IMR-90 (cell line): ENCODE data around the gene CTNS. TPM values are rescaled to one million over a fixed set of nuclear protein-coding genes. Genes with fewer than 3 reads are reported as not detected.

Source experiments
- ATAC-seq: fragments of 200-7000 bp; cut with Tn5 transposase; 2 replicates; pipeline ENCODE4 v1.9.1; 2020; ENCODE audit warnings: low read depth, mild to moderate bottlenecking, moderate library complexity
- BruUV-seq: library from RNA; stranded (reverse); fragments of 400-500 nt; replicated peaks from 2 replicates; lab custom pipeline; 2021; lab: Mats Ljungman, UMichigan
- CTCF ChIA-PET: fragments of 300-600 bp; formaldehyde crosslinking; extraction: SDS; loops from one replicate; lab custom pipeline; 2021; ENCODE audit warnings: antibody characterized with exemption; lab: Yijun Ruan, JAX
- POLR2A ChIA-PET: fragments of 300-600 bp; sonication (Branson Sonifier 250); formaldehyde crosslinking; loops from one replicate; lab custom pipeline; 2022; ENCODE audit warnings: antibody characterized with exemption; ENCODE audit not compliant: unreplicated experiment; lab: Charles Lee
- DNase-seq: peaks from one replicate; pipeline ENCODE4 v3.0.0; 2013
- H2AFZ ChIP-seq: replicated peaks from 2 replicates; pipeline ENCODE3; 2013; ENCODE audit warnings: low read length, mild to moderate bottlenecking; ENCODE audit not compliant: poor library complexity
- H2AK5ac ChIP-seq: 2 replicates; pipeline ENCODE4 v1.6.1; 2013; ENCODE audit warnings: low read depth, low read length, inconsistent platforms
- H2AK9ac ChIP-seq: replicated peaks from 2 replicates; pipeline ENCODE3; 2013; ENCODE audit warnings: mild to moderate bottlenecking, low read depth, low read length, moderate library complexity; ENCODE audit not compliant: poor library complexity
- H2BK120ac ChIP-seq: 2 replicates; pipeline ENCODE4 v1.6.1; 2013; ENCODE audit warnings: low read depth, low read length, inconsistent platforms
- H2BK15ac ChIP-seq: 3 replicates; pipeline ENCODE4 v1.6.1; 2013; ENCODE audit warnings: low read depth, low read length, inconsistent platforms
- H2BK20ac ChIP-seq: 2 replicates; pipeline ENCODE4 v1.6.1; 2013; ENCODE audit warnings: low read depth, mild to moderate bottlenecking, inconsistent platforms, low read length, moderate library complexity
- H2BK5ac ChIP-seq: 2 replicates; pipeline ENCODE4 v1.6.1; 2013; ENCODE audit warnings: mild to moderate bottlenecking, low read depth, low read length, inconsistent platforms; ENCODE audit not compliant: poor library complexity, severe bottlenecking
- H3K14ac ChIP-seq: replicated peaks from 2 replicates; pipeline ENCODE4 v1.6.1; 2013; ENCODE audit warnings: low read depth, low read length, inconsistent platforms
- H3K18ac ChIP-seq: 2 replicates; pipeline ENCODE4 v1.6.1; 2013; ENCODE audit warnings: low read depth, low read length, control low read depth
- H3K23ac ChIP-seq: 2 replicates; pipeline ENCODE4 v1.6.1; 2013; ENCODE audit warnings: low read depth, low read length, inconsistent platforms
- H3K27ac ChIP-seq: 2 replicates; pipeline ENCODE4 v1.5.1; 2013; ENCODE audit warnings: mild to moderate bottlenecking, control low read depth, low read length; ENCODE audit not compliant: insufficient read depth
- H3K27me3 ChIP-seq: 2 replicates; pipeline ENCODE4 v1.6.1; 2013; ENCODE audit warnings: low read length; ENCODE audit not compliant: control insufficient read depth, insufficient read depth
- H3K36me3 ChIP-seq: 2 replicates; pipeline ENCODE4 v1.6.1; 2013; ENCODE audit warnings: low read length, mixed read lengths; ENCODE audit not compliant: control insufficient read depth, insufficient read depth
- H3K4ac ChIP-seq: 2 replicates; pipeline ENCODE4 v1.6.1; 2013; ENCODE audit warnings: low read depth, low read length, inconsistent platforms
- H3K4me1 ChIP-seq: 2 replicates; pipeline ENCODE4 v1.6.1; 2013; ENCODE audit warnings: low read length, mixed read lengths; ENCODE audit not compliant: control insufficient read depth, insufficient read depth
- H3K4me2 ChIP-seq: 2 replicates; pipeline ENCODE4 v1.6.1; 2013; ENCODE audit warnings: low read depth, mild to moderate bottlenecking, control low read depth, low read length, moderate library complexity
- H3K4me3 ChIP-seq: 2 replicates; pipeline ENCODE4 v1.5.1; 2013; ENCODE audit warnings: low read depth, mild to moderate bottlenecking, control low read depth, low read length, moderate library complexity; ENCODE audit not compliant: insufficient read depth
- H3K56ac ChIP-seq: 2 replicates; pipeline ENCODE4 v1.6.1; 2013; ENCODE audit warnings: low read length, inconsistent platforms; ENCODE audit not compliant: insufficient read depth; ENCODE audit errors: extremely low read depth
- H3K79me1 ChIP-seq, 2 experiments: 2 replicates each; pipeline ENCODE4 v1.6.1; 2013; ENCODE audit warnings: low read length in 2 of 2, inconsistent platforms in 1 of 2, low read depth in 1 of 2
- H3K9ac ChIP-seq: 2 replicates; pipeline ENCODE4 v1.6.1; 2013; ENCODE audit warnings: low read depth, low read length, control low read depth
- H3K9me1 ChIP-seq: 2 replicates; pipeline ENCODE4 v1.6.1; 2013; ENCODE audit warnings: low read length, inconsistent platforms; ENCODE audit not compliant: insufficient read depth
- H3K9me3 ChIP-seq: 2 replicates; pipeline ENCODE4 v1.6.1; 2013; ENCODE audit warnings: low read length; ENCODE audit not compliant: control insufficient read depth, insufficient read depth
- H4K20me1 ChIP-seq: 2 replicates; pipeline ENCODE4 v1.6.1; 2013; ENCODE audit warnings: low read length, inconsistent platforms; ENCODE audit not compliant: insufficient read depth
- H4K5ac ChIP-seq: 2 replicates; pipeline ENCODE4 v1.6.1; 2013; ENCODE audit warnings: mild to moderate bottlenecking, low read depth, low read length, control low read depth
- H4K8ac ChIP-seq, 2 experiments: 2 replicates each; pipeline ENCODE4 v1.6.1; 2013; ENCODE audit warnings: low read depth in 2 of 2, low read length in 2 of 2, control low read depth in 1 of 2, inconsistent platforms in 1 of 2
- H4K91ac ChIP-seq: 2 replicates; pipeline ENCODE4 v1.6.1; 2013; ENCODE audit warnings: low read depth, low read length, inconsistent platforms; ENCODE audit not compliant: insufficient read depth
- BHLHE40 ChIP-seq: fragments of 150-350 bp; IDR thresholded peaks from 2 replicates; pipeline ENCODE4 v1.6.1; 2016; ENCODE audit warnings: mild to moderate bottlenecking, low read depth, low read length
- CEBPB ChIP-seq: IDR thresholded peaks from 2 replicates; pipeline ENCODE4 v1.6.1; 2012; ENCODE audit warnings: low read depth, low read length, improper control_type of control experiment
- FOS ChIP-seq: fragments of 150-350 bp; IDR thresholded peaks from 2 replicates; pipeline ENCODE4 v1.6.1; 2016; ENCODE audit warnings: low read depth, low read length
- MAFK ChIP-seq: IDR thresholded peaks from 2 replicates; pipeline ENCODE4 v1.6.1; 2012; ENCODE audit warnings: low read depth, low read length, improper control_type of control experiment
- MAZ ChIP-seq: IDR thresholded peaks from 2 replicates; pipeline ENCODE4 v1.6.1; 2012; ENCODE audit warnings: low read depth, mild to moderate bottlenecking, low read length, improper control_type of control experiment, moderate library complexity, borderline replicate concordance
- MXI1 ChIP-seq: IDR thresholded peaks from 2 replicates; pipeline ENCODE4 v1.6.1; 2012; ENCODE audit warnings: low read depth, mild to moderate bottlenecking, low read length, moderate library complexity, borderline replicate concordance
- POLR2A ChIP-seq: IDR thresholded peaks from 2 replicates; pipeline ENCODE4 v1.6.1; 2012; ENCODE audit warnings: mild to moderate bottlenecking, low read depth, low read length
- RAD21 ChIP-seq: IDR thresholded peaks from 2 replicates; pipeline ENCODE4 v1.6.1; 2012; ENCODE audit warnings: low read length, improper control_type of control experiment
- RCOR1 ChIP-seq: IDR thresholded peaks from 2 replicates; pipeline ENCODE4 v1.6.1; 2012; ENCODE audit warnings: mild to moderate bottlenecking, low read length, improper control_type of control experiment; ENCODE audit not compliant: insufficient replicate concordance
- SMC3 ChIP-seq: fragments of 150-350 bp; IDR thresholded peaks from 2 replicates; pipeline ENCODE4 v1.6.1; 2016; ENCODE audit warnings: low read depth, mild to moderate bottlenecking, antibody characterized with exemption, low read length, moderate library complexity
- USF2 ChIP-seq: fragments of 150-350 bp; IDR thresholded peaks from 2 replicates; pipeline ENCODE4 v1.6.1; 2017; ENCODE audit warnings: mild to moderate bottlenecking, antibody characterized with exemption, low read length, low read depth
- WGBS, 2 experiments: methylation state at CpG; one replicate each; pipeline versions ENCODE4 v1.1.5 to v1.1.7; 2013; ENCODE audit warnings: missing lambda C conversion rate in 2 of 2; ENCODE audit not compliant: insufficient read length in 1 of 2; ENCODE audit errors: extremely low coverage in 2 of 2; 5-methylcytosine and 5-hydroxymethylcytosine counted together
- dilution Hi-C: fragments of 300-500 bp; cut with HindIII; formaldehyde crosslinking; loops from one replicate; pipeline ENCODE4 v1.14.3; 2018; ENCODE audit warnings: low sequenced_read_pairs; ENCODE audit not compliant: unreplicated experiment
- in situ Hi-C: fragments of 300-500 bp; cut with MboI; formaldehyde crosslinking; loops from 3 replicates; pipeline ENCODE4 v1.14.3; 2019; ENCODE audit warnings: low sequenced_read_pairs, inconsistent platforms, mixed read lengths
- intact Hi-C: fragments of 100-400 bp; cut with micrococcal nuclease; formaldehyde crosslinking; loops from 2 replicates; pipeline ENCODE4 v1.10.0; 2022
- polyA plus RNA-seq, 3 experiments: library from polyadenylated mRNA; depleted of rRNA; stranded (reverse); fragments of >200 nt; gene quantifications; 2 replicates each; pipeline ENCODE4 v1.2.3, GENCODE V29; 2012; ENCODE audit warnings: low replicate concordance in 1 of 3
- total RNA-seq: library from RNA; depleted of rRNA; stranded (reverse); fragments of >200 nt; gene quantifications from 2 replicates; pipeline ENCODE4 v1.2.3, GENCODE V29; 2012
- TF ChIP-seq, protein P1 (sequence below): conservative IDR thresholded peaks from 2 replicates; pipeline ENCODE4 v1.5.1; 2012; ENCODE audit warnings: mild to moderate bottlenecking, low read depth, low read length, improper control_type of control experiment

The CTNS gene
- total and polyA plus RNA-seq, 2 of the 4 experiments (the other 2 are of a cell fraction), result 4.7 to 5.3 TPM

- TF ChIP-seq POLR2A (no peak), BHLHE40 (no peak)
These were observed 11.4 kb downstream of the CTNS start (continued) for GRCh38 chr17:3647769-3648555.

DNA sequence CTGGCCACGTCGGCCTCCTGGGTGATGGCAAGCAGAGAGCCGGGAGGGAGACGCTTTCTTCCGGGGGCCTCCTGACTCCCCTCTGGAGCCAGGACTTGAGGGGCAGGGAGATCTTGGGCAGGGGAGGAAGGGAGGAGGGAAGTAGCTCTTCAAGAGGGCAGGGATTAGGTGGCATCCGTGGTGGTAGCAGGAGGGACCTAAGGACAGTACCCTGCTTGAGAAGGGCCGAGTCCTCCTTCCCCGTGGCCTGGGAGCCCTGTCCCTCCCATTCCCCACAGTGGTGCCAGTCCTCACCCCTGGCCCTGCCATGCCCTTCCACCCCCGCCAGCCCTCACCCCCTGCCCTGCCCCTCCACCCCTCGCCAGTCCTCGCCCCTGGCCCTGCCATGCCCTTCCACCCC is 19.2 kb downstream of the CTNS start:
- no TSS peak for BruUV-seq
- in situ Hi-C loops, result no loop called here
- ChIA-PET CTCF (no interaction called here), POLR2A (no interaction called here)
- no CpG with 5 or more reads among the region's 11 CpGs for WGBS, 2 experiments
- no peak overlapping the region for H3K14ac ChIP-seq
- no peak overlapping the region for H2BK120ac ChIP-seq
- H3K4me1 ChIP-seq, result peaks cover 8% of the 10 kb centered on the region
- H2AK5ac ChIP-seq, result 0 out of 2 replicates have a peak overlapping the region, but pooled peaks have one; percentile 14
- no peak overlapping the region for H2AK9ac ChIP-seq
- H3K79me1 ChIP-seq, result peaks cover 0 to 7% of the 10 kb centered on the region in 2 experiments; a peak in 2 of 4 replicates
- H3K4me2 ChIP-seq, result no peak overlapping the region
- no peak overlapping the region for H4K8ac ChIP-seq
- H2BK5ac ChIP-seq, result no peak overlapping the region
- peaks cover 15% of the 10 kb centered on the region for H4K20me1 ChIP-seq
- H3K4me3 ChIP-seq, result no peak overlapping the region
- H3K56ac ChIP-seq, result no peak overlapping the region
- H3K27me3 ChIP-seq, result no peaks in the 10 kb centered on the region
- no peak overlapping the region for H3K4ac ChIP-seq
- no peak overlapping the region for H4K91ac ChIP-seq
- no peak overlapping the region for H3K27ac ChIP-seq
- no peak overlapping the region for H2AFZ ChIP-seq
- DNase-seq (no peak), ATAC-seq (no peak)
- H3K18ac ChIP-seq, result no peak overlapping the region
- peaks cover 6% of the 10 kb centered on the region; the same call in 1 of the 2 replicates for H3K36me3 ChIP-seq
- no peak overlapping the region for H3K23ac ChIP-seq
- H2BK20ac ChIP-seq, result no peak overlapping the region
- H3K9me3 ChIP-seq, result no peaks in the 10 kb centered on the region
- intact Hi-C loops, result no loop called here
- H3K9me1 ChIP-seq, result peaks cover 21% of the 10 kb centered on the region
- no peak overlapping the region for H3K9ac ChIP-seq
- dilution Hi-C loops, result no loop called here
- no peak overlapping the region for H2BK15ac ChIP-seq
- H4K5ac ChIP-seq, result no peak overlapping the region
- TF ChIP-seq POLR2A (no peak), SMC3 (no peak), RCOR1 (no peak), MAZ (no peak), MAFK (no peak), FOS (no peak), CEBPB (no peak), USF2 (no peak), BHLHE40 (no peak), RAD21 (no peak), MXI1 (no peak)
- TF ChIP-seq, protein P1, sequence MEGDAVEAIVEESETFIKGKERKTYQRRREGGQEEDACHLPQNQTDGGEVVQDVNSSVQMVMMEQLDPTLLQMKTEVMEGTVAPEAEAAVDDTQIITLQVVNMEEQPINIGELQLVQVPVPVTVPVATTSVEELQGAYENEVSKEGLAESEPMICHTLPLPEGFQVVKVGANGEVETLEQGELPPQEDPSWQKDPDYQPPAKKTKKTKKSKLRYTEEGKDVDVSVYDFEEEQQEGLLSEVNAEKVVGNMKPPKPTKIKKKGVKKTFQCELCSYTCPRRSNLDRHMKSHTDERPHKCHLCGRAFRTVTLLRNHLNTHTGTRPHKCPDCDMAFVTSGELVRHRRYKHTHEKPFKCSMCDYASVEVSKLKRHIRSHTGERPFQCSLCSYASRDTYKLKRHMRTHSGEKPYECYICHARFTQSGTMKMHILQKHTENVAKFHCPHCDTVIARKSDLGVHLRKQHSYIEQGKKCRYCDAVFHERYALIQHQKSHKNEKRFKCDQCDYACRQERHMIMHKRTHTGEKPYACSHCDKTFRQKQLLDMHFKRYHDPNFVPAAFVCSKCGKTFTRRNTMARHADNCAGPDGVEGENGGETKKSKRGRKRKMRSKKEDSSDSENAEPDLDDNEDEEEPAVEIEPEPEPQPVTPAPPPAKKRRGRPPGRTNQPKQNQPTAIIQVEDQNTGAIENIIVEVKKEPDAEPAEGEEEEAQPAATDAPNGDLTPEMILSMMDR, result no peak
